Endothelial cell of umbilical vein (primary cell): Measurements from ENCODE around the gene GOLGA3. TPM values are rescaled to one million over a fixed set of nuclear protein-coding genes. Genes with fewer than 3 reads are reported as not detected.

ENCODE experiments used
- BruUV-seq: library from RNA; stranded (reverse); fragments of 400-500 nt; replicated peaks from 2 replicates; lab custom pipeline; 2021; lab: Mats Ljungman, UMichigan
- CTCF ChIA-PET: fragments of 300-600, 350-600 bp; sonication (Branson Sonifier 250); formaldehyde crosslinking; loops from one replicate; lab custom pipeline; 2021; ENCODE audit warnings: antibody characterized with exemption, inconsistent platforms; lab: Charles Lee
- POLR2A ChIA-PET: fragments of 300-600, 350-600 bp; sonication (Branson Sonifier 250); formaldehyde crosslinking; loops from one replicate; lab custom pipeline; 2021; ENCODE audit warnings: antibody characterized with exemption, inconsistent platforms; lab: Charles Lee
- DNase-seq: peaks from one replicate; pipeline ENCODE4 v3.0.0-alpha.2; 2011; ENCODE audit warnings: low read depth, low spot score
- FAIRE-seq: peaks from 2 replicates; lab custom pipeline; 2011; peaks lifted over from hg19 to GRCh38; lab: Jason Lieb, UNC
- H2AFZ ChIP-seq: 2 replicates; pipeline ENCODE4 v1.6.0; 2012; ENCODE audit warnings: low read depth, low read length, control low read depth, inconsistent platforms
- H3K27ac ChIP-seq: 2 replicates; pipeline ENCODE4 v1.5.1; 2011; ENCODE audit warnings: low read depth, mild to moderate bottlenecking, control low read depth, low read length, moderate library complexity; ENCODE audit not compliant: insufficient read depth
- H3K27me3 ChIP-seq, 2 experiments: 2 replicates each; pipeline versions ENCODE4 v1.6.0 to v1.6.1; 2011; ENCODE audit warnings: low read length in 2 of 2, mixed read lengths in 1 of 2; ENCODE audit not compliant: control insufficient read depth in 2 of 2, insufficient read depth in 2 of 2
- H3K36me3 ChIP-seq, 2 experiments: 2 replicates in 1 of 2; 3 replicates in 1 of 2; pipeline ENCODE4 v1.5.1; 2011; ENCODE audit warnings: low read length in 2 of 2, mild to moderate bottlenecking in 1 of 2, moderate library complexity in 1 of 2; ENCODE audit not compliant: control insufficient read depth in 2 of 2, insufficient read depth in 2 of 2; ENCODE audit errors: extremely low read depth in 1 of 2
- H3K4me1 ChIP-seq: 3 replicates; pipeline ENCODE4 v1.5.1; 2011; ENCODE audit warnings: mild to moderate bottlenecking, low read length; ENCODE audit not compliant: control insufficient read depth, insufficient read depth; ENCODE audit errors: extremely low read depth
- H3K4me2 ChIP-seq: 2 replicates; pipeline ENCODE4 v1.6.1; 2011; ENCODE audit warnings: low read length, control low read depth, mixed read lengths; ENCODE audit not compliant: insufficient read depth
- H3K4me3 ChIP-seq, 3 experiments: fragments of 200-600 bp in 1 of 3; sonication (generic), shearing (Covaris generic) in 1 of 3; replicated peaks in 1 of 3; 2 replicates each; pipeline ENCODE4 v1.5.1; 2011 to 2016; ENCODE audit warnings: control low read depth in 3 of 3, low read length in 3 of 3, mild to moderate bottlenecking in 2 of 3, inconsistent platforms in 1 of 3, low read depth in 1 of 3, moderate library complexity in 1 of 3; ENCODE audit not compliant: insufficient read depth in 1 of 3
- H3K79me2 ChIP-seq: 2 replicates; pipeline ENCODE4 v1.6.0; 2012; ENCODE audit warnings: low read length, inconsistent platforms; ENCODE audit not compliant: control insufficient read depth, insufficient read depth
- H3K9ac ChIP-seq: replicated peaks from 2 replicates; pipeline ENCODE3; 2011; ENCODE audit warnings: low read length, control low read depth; ENCODE audit not compliant: insufficient read depth; ENCODE audit errors: extremely low read depth
- H3K9me1 ChIP-seq: replicated peaks from 3 replicates; pipeline ENCODE4 v1.6.0; 2011; ENCODE audit warnings: mild to moderate bottlenecking, low read length; ENCODE audit not compliant: control insufficient read depth, insufficient read depth; ENCODE audit errors: extremely low read depth
- H3K9me3 ChIP-seq: replicated peaks from 2 replicates; pipeline ENCODE4 v1.5.1; 2012; ENCODE audit warnings: low read length, inconsistent platforms; ENCODE audit not compliant: control insufficient read depth, insufficient read depth
- H4K20me1 ChIP-seq: replicated peaks from 2 replicates; pipeline ENCODE3; 2011; ENCODE audit warnings: mild to moderate bottlenecking, low read length; ENCODE audit not compliant: control insufficient read depth, insufficient read depth; ENCODE audit errors: extremely low read depth
- FOS ChIP-seq: IDR thresholded peaks from 2 replicates; pipeline ENCODE4 v1.6.1; 2011; ENCODE audit warnings: mild to moderate bottlenecking, low read length, moderate library complexity, borderline replicate concordance; ENCODE audit not compliant: insufficient read depth
- GATA2 ChIP-seq: IDR thresholded peaks from 2 replicates; pipeline ENCODE4 v1.7.0; 2011; ENCODE audit warnings: low read depth, mild to moderate bottlenecking, moderate library complexity, mixed read lengths, low read length; ENCODE audit not compliant: insufficient read length, insufficient read depth
- JUN ChIP-seq: IDR thresholded peaks from 2 replicates; pipeline ENCODE4 v1.6.1; 2011; ENCODE audit warnings: borderline replicate concordance, low read depth; ENCODE audit not compliant: insufficient read length, insufficient read depth
- MAX ChIP-seq: IDR thresholded peaks from 2 replicates; pipeline ENCODE4 v1.6.1; 2011; ENCODE audit not compliant: insufficient read depth, insufficient read length
- dilution Hi-C: fragments of 300-500 bp; cut with MboI; formaldehyde crosslinking; loops from one replicate; pipeline ENCODE4 v1.15.0; 2019; ENCODE audit warnings: low sequenced_read_pairs; ENCODE audit not compliant: extremely low pct_ligation_motif_present
- intact Hi-C: fragments of 100-400 bp; cut with micrococcal nuclease; formaldehyde crosslinking; loops from one replicate; pipeline ENCODE4 v1.10.0; 2022
- polyA plus RNA-seq, 4 experiments: library from polyadenylated mRNA; depleted of rRNA in 3 of 4; stranded (reverse) in 3 of 4; unstranded in 1 of 4; fragments of >200 nt; gene quantifications; 2 replicates each; pipeline versions ENCODE4 v1.2.1 to v1.2.3, GENCODE V29; 2011 to 2012; ENCODE audit warnings: missing spikeins in 1 of 4
- total RNA-seq: library from RNA; stranded (reverse); gene quantifications from 2 replicates; pipeline ENCODE4 v1.2.3, GENCODE V29; 2021
- TF ChIP-seq, protein P1 (sequence below), 2 donors: IDR thresholded peaks; 1 replicate in 1 of 2; 2 replicates in 1 of 2; pipeline ENCODE4 v1.5.1; 2011; ENCODE audit warnings: low read length in 2 of 2, mild to moderate bottlenecking in 2 of 2, moderate library complexity in 2 of 2, control low read depth in 1 of 2, inconsistent platforms in 1 of 2, low read depth in 1 of 2; ENCODE audit not compliant: insufficient read depth in 1 of 2; ENCODE audit errors: extremely low read depth in 1 of 2

GOLGA3 gene
- total and polyA plus RNA-seq, 2 donors (not counting 3 experiments of a cell fraction or from before 2014, with no cell fraction given): 18.4 to 86.0 TPM

DNA sequence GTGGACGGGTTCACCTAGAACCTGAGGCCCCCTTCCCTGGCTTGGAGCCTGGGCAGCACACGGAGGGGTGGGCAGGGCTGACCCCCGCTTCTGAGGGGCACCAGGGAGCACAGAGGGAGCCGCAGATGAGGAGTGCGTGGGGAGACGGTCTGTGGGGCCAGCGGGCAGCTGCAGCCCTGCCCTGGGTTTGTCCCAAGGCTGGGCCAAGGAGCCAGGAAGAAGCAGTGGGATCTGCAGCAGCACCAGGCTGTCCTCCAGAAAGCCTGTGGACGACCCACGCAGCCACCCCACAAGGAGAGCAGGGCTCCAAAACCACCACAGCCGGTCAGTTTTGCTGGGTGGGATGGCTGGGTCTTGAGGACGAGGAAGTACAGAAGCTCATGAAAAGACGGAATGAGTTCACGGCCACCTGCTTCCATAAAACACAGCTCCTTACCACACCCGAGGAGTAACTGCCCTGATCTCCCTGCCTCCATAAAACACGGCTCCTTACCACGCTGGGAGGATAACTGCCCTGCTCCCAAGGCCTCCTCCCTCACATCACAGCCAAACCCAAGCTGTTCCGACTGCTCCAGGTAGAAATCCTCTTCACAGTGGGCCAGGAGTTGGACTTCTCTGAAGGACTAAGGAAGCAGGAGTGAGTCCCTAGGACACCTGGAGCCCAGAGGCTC, 9.9 kb upstream of the GOLGA3 start:
- DNase-seq (no peak), FAIRE-seq (no peak)
- Histone ChIP-seq H3K9ac (no peak overlapping the region), H3K9me1 (no peaks in the 10 kb centered on the region), H3K4me3 (no peak overlapping the region), H2AFZ (no peak overlapping the region), H4K20me1 (no peaks in the 10 kb centered on the region), H3K4me2 (no peak overlapping the region), H3K79me2 (no peaks in the 10 kb centered on the region), H3K4me1 (no peaks in the 10 kb centered on the region), H3K36me3 (peaks cover 0 to 25% of the 10 kb centered on the region in 2 experiments), H3K9me3 (no peaks in the 10 kb centered on the region), H3K27me3 (no peaks in the 10 kb centered on the region), H3K27ac (no peak overlapping the region)
- CTCF ChIA-PET: no interaction called here
- POLR2A ChIA-PET: no interaction called here
- dilution Hi-C loops: no loop called here
- intact Hi-C loops: no loop called here
- TF ChIP-seq, protein P1, sequence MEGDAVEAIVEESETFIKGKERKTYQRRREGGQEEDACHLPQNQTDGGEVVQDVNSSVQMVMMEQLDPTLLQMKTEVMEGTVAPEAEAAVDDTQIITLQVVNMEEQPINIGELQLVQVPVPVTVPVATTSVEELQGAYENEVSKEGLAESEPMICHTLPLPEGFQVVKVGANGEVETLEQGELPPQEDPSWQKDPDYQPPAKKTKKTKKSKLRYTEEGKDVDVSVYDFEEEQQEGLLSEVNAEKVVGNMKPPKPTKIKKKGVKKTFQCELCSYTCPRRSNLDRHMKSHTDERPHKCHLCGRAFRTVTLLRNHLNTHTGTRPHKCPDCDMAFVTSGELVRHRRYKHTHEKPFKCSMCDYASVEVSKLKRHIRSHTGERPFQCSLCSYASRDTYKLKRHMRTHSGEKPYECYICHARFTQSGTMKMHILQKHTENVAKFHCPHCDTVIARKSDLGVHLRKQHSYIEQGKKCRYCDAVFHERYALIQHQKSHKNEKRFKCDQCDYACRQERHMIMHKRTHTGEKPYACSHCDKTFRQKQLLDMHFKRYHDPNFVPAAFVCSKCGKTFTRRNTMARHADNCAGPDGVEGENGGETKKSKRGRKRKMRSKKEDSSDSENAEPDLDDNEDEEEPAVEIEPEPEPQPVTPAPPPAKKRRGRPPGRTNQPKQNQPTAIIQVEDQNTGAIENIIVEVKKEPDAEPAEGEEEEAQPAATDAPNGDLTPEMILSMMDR (IDR thresholded peaks at IDR 0.05; ENCODE audit: extremely low read depth in 1 of 2, insufficient read depth in 1 of 2, low read depth in 1 of 2, low read length in 2 of 2): no peak
- TF ChIP-seq MAX (no peak), JUN (no peak), GATA2 (no peak), FOS (no peak)
- no TSS peak for BruUV-seq
